ENCODE results near the gene PPM1E. TPM values are rescaled to one million over a fixed set of nuclear protein-coding genes. Genes with fewer than 3 reads are reported as not detected.

The PPM1E gene
- polyA plus RNA-seq, 1 donor from 2014 or later: 39.5 TPM

- H2AFZ ChIP-seq (ENCODE audit: low read depth, low read length): no peak overlapping the region
- H3K27me3 ChIP-seq (ENCODE audit: insufficient read depth, low read depth, low read length): no peaks in the 10 kb centered on the region
- no peak overlapping the region for H3K9ac ChIP-seq (ENCODE audit: low read length)
- no peaks in the 10 kb centered on the region for H3K9me3 ChIP-seq (ENCODE audit: low read length)
- no peak overlapping the region for H3K27ac ChIP-seq (ENCODE audit: low read length)
- H3K4me3 ChIP-seq (ENCODE audit: low read length): no peak overlapping the region
- H4K20me1 ChIP-seq (ENCODE audit: insufficient read depth): no peaks in the 10 kb centered on the region
- H3K79me2 ChIP-seq (replicated peaks; ENCODE audit: insufficient read depth, low read length): no peaks in the 10 kb centered on the region
- H3F3A ChIP-seq (ENCODE audit: insufficient read depth, low read length, poor library complexity, severe bottlenecking): no peaks in the 10 kb centered on the region
- no peaks in the 10 kb centered on the region for H3K9me2 ChIP-seq (ENCODE audit: insufficient read depth, low read length)
- TF ChIP-seq EZH2 (IDR thresholded peaks at IDR 0.05; ENCODE audit: borderline replicate concordance, insufficient read depth, low read length, poor library complexity, severe bottlenecking) (no peak), EP300 (conservative IDR thresholded peaks at IDR 0.05; ENCODE audit: poor library complexity, severe bottlenecking) (no peak), POLR2AphosphoS5 (IDR thresholded peaks at IDR 0.05) (no peak), REST (IDR thresholded peaks at IDR 0.05; ENCODE audit: borderline replicate concordance) (no peak), RAD21 (conservative IDR thresholded peaks at IDR 0.05) (no peak), TAF1 (IDR thresholded peaks at IDR 0.05; ENCODE audit: low read depth) (no peak), SMC3 (conservative IDR thresholded peaks at IDR 0.05; ENCODE audit: poor library complexity) (no peak), CTCF (IDR thresholded peaks at IDR 0.05; ENCODE audit: poor library complexity, severe bottlenecking) (no peak), MXI1 (conservative IDR thresholded peaks at IDR 0.05; ENCODE audit: poor library complexity, severe bottlenecking) (no peak)
- H3K4me2 ChIP-seq (ENCODE audit: low read length): no peak overlapping the region
- H3K36me3 ChIP-seq (ENCODE audit: insufficient read depth, low read length): no peaks in the 10 kb centered on the region
Measured at GRCh38 chr17:58884161-58884560, 128.5 kb downstream of the PPM1E start.

GRCh38 chr17:58886514-58886913 lies 130.9 kb downstream of the PPM1E start:
- Histone ChIP-seq H4K20me1 (ENCODE audit: insufficient read depth) (no peaks in the 10 kb centered on the region), H3K4me3 (ENCODE audit: low read length) (no peak overlapping the region), H3K36me3 (ENCODE audit: insufficient read depth, low read length) (no peaks in the 10 kb centered on the region), H3K9ac (ENCODE audit: low read length) (no peak overlapping the region), H3K4me2 (ENCODE audit: low read length) (no peak overlapping the region), H3F3A (ENCODE audit: insufficient read depth, low read length, poor library complexity, severe bottlenecking) (no peaks in the 10 kb centered on the region), H3K9me2 (ENCODE audit: insufficient read depth, low read length) (no peaks in the 10 kb centered on the region), H3K9me3 (ENCODE audit: low read length) (no peaks in the 10 kb centered on the region), H3K79me2 (replicated peaks; ENCODE audit: insufficient read depth, low read length) (no peaks in the 10 kb centered on the region), H3K27me3 (ENCODE audit: insufficient read depth, low read depth, low read length) (no peaks in the 10 kb centered on the region), H3K27ac (ENCODE audit: low read length) (no peak overlapping the region), H2AFZ (ENCODE audit: low read depth, low read length) (no peak overlapping the region)
- TF ChIP-seq MXI1 (conservative IDR thresholded peaks at IDR 0.05; ENCODE audit: poor library complexity, severe bottlenecking) (no peak), TAF1 (IDR thresholded peaks at IDR 0.05; ENCODE audit: low read depth) (no peak), POLR2AphosphoS5 (IDR thresholded peaks at IDR 0.05) (no peak), SMC3 (conservative IDR thresholded peaks at IDR 0.05; ENCODE audit: poor library complexity) (no peak), REST (IDR thresholded peaks at IDR 0.05; ENCODE audit: borderline replicate concordance) (no peak)
